KMS-11 (cell line): ENCODE data around the gene RGS2.

Experiments
- H2AFZ ChIP-seq: fragments of 200-600 bp; sonication (generic); 2 replicates; pipeline ENCODE4 v1.6.1; 2016; ENCODE audit warnings: antibody characterized with exemption, mixed run types, low read depth
- H3K27ac ChIP-seq: fragments of 200-600 bp; sonication (generic); 2 replicates; pipeline ENCODE4 v1.6.1; 2016; ENCODE audit warnings: mild to moderate bottlenecking, mixed run types
- H3K27me3 ChIP-seq: fragments of 200-600 bp; sonication (generic); 2 replicates; pipeline ENCODE4 v1.6.1; 2017; ENCODE audit warnings: mild to moderate bottlenecking, low read depth, mixed run types, moderate library complexity; ENCODE audit not compliant: insufficient read depth
- H3K36me3 ChIP-seq: fragments of 200-600 bp; sonication (generic); 2 replicates; pipeline ENCODE4 v1.6.1; 2017; ENCODE audit warnings: mild to moderate bottlenecking, mixed run types; ENCODE audit not compliant: insufficient read depth
- H3K4me1 ChIP-seq: fragments of 200-600 bp; sonication (generic); 2 replicates; pipeline ENCODE4 v1.6.1; 2016; ENCODE audit warnings: mild to moderate bottlenecking, low read depth, mixed run types; ENCODE audit not compliant: poor library complexity, severe bottlenecking
- H3K4me2 ChIP-seq: fragments of 200-600 bp; sonication (generic); 2 replicates; pipeline ENCODE4 v1.7.0; 2016; ENCODE audit warnings: mild to moderate bottlenecking, mixed run types
- H3K4me3 ChIP-seq: fragments of 200-600 bp; sonication (generic); IDR thresholded peaks from 2 replicates; pipeline ENCODE4 v1.6.1; 2017; ENCODE audit warnings: low read depth, low read length, mixed read lengths; ENCODE audit not compliant: insufficient read depth
- H3K79me2 ChIP-seq: fragments of 200-600 bp; sonication (generic); 2 replicates; pipeline ENCODE4 v1.6.1; 2016; ENCODE audit warnings: low read depth, mixed run types; ENCODE audit not compliant: insufficient read depth
- H3K9ac ChIP-seq: fragments of 200-600 bp; sonication (generic); 2 replicates; pipeline ENCODE4 v1.6.1; 2016; ENCODE audit warnings: mild to moderate bottlenecking, mixed run types
- H4K20me1 ChIP-seq: fragments of 200-600 bp; sonication (generic); 2 replicates; pipeline ENCODE4 v1.6.1; 2016; ENCODE audit warnings: mild to moderate bottlenecking, mixed run types; ENCODE audit not compliant: insufficient read depth
- TF ChIP-seq, protein P1 (sequence below): fragments of 200-600 bp; sonication (generic); conservative IDR thresholded peaks from 2 replicates; pipeline ENCODE4 v1.6.1; 2017; ENCODE audit warnings: low read depth, mild to moderate bottlenecking, antibody characterized with exemption, low read length, moderate library complexity, mixed read lengths

RGS2 gene

DNA sequence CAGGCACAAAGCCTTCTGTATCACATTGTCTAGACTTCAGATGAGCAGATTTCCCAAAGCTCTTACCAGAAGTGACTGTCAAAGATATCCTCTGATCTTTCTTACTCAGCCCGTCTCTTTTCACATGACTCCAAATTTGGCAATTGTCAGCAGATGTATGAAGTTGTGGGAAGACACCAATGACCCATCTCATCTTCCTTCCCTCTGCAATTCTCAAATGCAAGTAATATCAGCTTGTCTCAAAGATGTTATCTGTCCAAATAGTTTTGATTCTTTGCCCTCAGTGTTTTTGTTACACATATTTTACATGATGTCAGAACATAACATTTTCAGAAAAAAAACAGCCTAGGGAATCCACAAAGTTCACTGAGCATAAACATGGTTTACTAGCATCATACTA, 45.1 kb upstream of the RGS2 start:
- Histone ChIP-seq H3K4me3 (no peak overlapping the region), H3K4me1 (no peaks in the 10 kb centered on the region), H3K9ac (no peak overlapping the region), H3K79me2 (no peaks in the 10 kb centered on the region), H3K27ac (no peak overlapping the region), H3K4me2 (no peak overlapping the region), H3K36me3 (no peaks in the 10 kb centered on the region), H3K27me3 (no peaks in the 10 kb centered on the region), H2AFZ (no peak overlapping the region), H4K20me1 (no peaks in the 10 kb centered on the region)
- TF ChIP-seq, protein P1, sequence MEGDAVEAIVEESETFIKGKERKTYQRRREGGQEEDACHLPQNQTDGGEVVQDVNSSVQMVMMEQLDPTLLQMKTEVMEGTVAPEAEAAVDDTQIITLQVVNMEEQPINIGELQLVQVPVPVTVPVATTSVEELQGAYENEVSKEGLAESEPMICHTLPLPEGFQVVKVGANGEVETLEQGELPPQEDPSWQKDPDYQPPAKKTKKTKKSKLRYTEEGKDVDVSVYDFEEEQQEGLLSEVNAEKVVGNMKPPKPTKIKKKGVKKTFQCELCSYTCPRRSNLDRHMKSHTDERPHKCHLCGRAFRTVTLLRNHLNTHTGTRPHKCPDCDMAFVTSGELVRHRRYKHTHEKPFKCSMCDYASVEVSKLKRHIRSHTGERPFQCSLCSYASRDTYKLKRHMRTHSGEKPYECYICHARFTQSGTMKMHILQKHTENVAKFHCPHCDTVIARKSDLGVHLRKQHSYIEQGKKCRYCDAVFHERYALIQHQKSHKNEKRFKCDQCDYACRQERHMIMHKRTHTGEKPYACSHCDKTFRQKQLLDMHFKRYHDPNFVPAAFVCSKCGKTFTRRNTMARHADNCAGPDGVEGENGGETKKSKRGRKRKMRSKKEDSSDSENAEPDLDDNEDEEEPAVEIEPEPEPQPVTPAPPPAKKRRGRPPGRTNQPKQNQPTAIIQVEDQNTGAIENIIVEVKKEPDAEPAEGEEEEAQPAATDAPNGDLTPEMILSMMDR: no peak

- Histone ChIP-seq H3K4me1 (no peaks in the 10 kb centered on the region), H3K79me2 (no peaks in the 10 kb centered on the region), H2AFZ (no peak overlapping the region), H3K27ac (no peak overlapping the region), H4K20me1 (no peaks in the 10 kb centered on the region), H3K27me3 (no peaks in the 10 kb centered on the region), H3K4me3 (no peak overlapping the region), H3K4me2 (no peak overlapping the region), H3K9ac (no peak overlapping the region), H3K36me3 (no peaks in the 10 kb centered on the region)
- TF ChIP-seq, protein P1: no peak
These were observed 44.2 kb upstream of the RGS2 start for GRCh38 chr1:192764675-192765074.

DNA sequence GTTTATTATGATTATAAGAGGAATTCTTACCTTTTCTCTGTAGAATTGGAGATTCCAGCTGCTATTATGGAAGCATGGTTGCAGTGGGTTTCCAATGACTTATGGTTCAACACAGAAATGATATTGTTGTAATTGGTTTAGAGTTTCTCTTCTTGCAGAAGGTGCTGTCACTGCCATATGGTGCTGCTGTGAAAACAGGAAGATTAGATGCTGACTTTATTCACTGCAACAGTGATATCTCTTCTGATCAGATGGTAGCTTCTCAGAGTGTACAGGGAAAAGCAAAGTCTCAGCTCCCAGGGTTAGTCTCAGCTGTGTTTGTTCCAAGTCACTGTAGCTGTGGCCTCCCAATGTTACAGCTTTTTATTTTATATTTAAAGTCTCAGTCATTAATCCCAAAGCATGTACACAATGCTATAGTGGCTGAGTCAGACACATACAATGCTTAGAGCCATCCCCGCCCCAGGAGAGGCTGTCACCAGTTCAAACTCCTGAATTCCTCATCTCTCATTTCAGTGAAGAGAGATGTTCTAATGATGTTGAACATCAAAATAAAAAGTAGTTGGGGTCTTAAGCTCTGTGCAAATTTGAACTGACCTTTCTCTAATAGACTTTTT, 42.7 kb upstream of the RGS2 start:
- Histone ChIP-seq H3K4me1 (no peaks in the 10 kb centered on the region), H3K79me2 (no peaks in the 10 kb centered on the region), H3K4me2 (no peak overlapping the region), H3K4me3 (no peak overlapping the region), H3K27me3 (no peaks in the 10 kb centered on the region), H3K36me3 (no peaks in the 10 kb centered on the region), H3K9ac (no peak overlapping the region), H2AFZ (no peak overlapping the region), H4K20me1 (no peaks in the 10 kb centered on the region), H3K27ac (no peak overlapping the region)
- TF ChIP-seq, protein P1: no peak

DNA sequence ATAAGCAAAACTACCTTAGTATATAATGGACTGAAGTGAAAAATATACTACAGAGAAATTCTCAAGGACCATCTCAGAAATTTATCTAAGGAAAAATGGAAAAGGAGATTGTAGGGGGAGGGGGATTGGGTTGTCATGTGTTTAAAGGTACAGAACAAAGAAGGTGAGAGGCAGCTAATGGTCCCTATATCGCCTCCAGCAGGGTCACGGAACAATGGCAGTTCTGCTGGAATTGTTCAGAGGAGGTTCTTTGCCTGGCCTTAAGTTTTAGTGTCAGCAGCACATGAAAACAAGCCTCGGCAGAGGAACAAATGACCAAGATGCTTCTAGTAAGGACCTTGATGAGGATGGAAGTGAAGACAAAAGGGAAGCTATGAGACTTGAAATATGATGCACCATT, 42.0 kb upstream of the RGS2 start:
- Histone ChIP-seq H3K27ac (no peak overlapping the region), H3K4me3 (no peak overlapping the region), H3K9ac (no peak overlapping the region), H3K79me2 (no peaks in the 10 kb centered on the region), H3K4me1 (no peaks in the 10 kb centered on the region), H3K4me2 (no peak overlapping the region), H4K20me1 (no peaks in the 10 kb centered on the region), H2AFZ (no peak overlapping the region), H3K36me3 (no peaks in the 10 kb centered on the region), H3K27me3 (no peaks in the 10 kb centered on the region)
- TF ChIP-seq, protein P1: no peak
